ENCODE measurements around the gene CHD9. TPM values are rescaled to one million over a fixed set of nuclear protein-coding genes. Genes with fewer than 3 reads are reported as not detected.

CHD9 gene
- total RNA-seq, 2 donors from 2014 or later, result 38.1 to 58.7 TPM

GRCh38 chr16:53132406-53132805, 77.6 kb downstream of the CHD9 start:
- H3K27ac ChIP-seq, result peak overlapping the region in 1 of 4 donors; percentile 97
- no peak for TF ChIP-seq POLR2A (IDR thresholded peaks at IDR 0.05)
- TF ChIP-seq CTCF (IDR thresholded peaks at IDR 0.05), result no peak
- H3K9me3 ChIP-seq, result no peaks in the 10 kb centered on the region
- H3K4me1 ChIP-seq, result peaks cover 24% of the 10 kb centered on the region
- H3K4me3 ChIP-seq, result no peak overlapping the region
- ATAC-seq, result no peak
- no peaks in the 10 kb centered on the region for H3K36me3 ChIP-seq (replicated peaks in 1 of 2; ENCODE audit: insufficient read depth in 1 of 2, low read depth in 2 of 2)
- H3K27me3 ChIP-seq, result no peaks in the 10 kb centered on the region
- no peak for DNase-seq
- intact Hi-C loops (cut with DNase I), result no loop called here
- WGBS, 2 donors, result 61 to 63% methylated on average over 6 of the region's 6 CpGs

GRCh38 chr16:53135329-53135728, 80.5 kb downstream of the CHD9 start:
- Histone ChIP-seq H3K4me1 (peaks cover 15% of the 10 kb centered on the region), H3K4me3 (no peak overlapping the region), H3K9me3 (no peaks in the 10 kb centered on the region), H3K27ac (no peak overlapping the region), H3K27me3 (no peaks in the 10 kb centered on the region), H3K36me3 (replicated peaks in 1 of 2; ENCODE audit: insufficient read depth in 1 of 2, low read depth in 2 of 2) (no peaks in the 10 kb centered on the region)
- WGBS, 2 donors, result 90 to 92% methylated on average over 2 of the region's 2 CpGs
- intact Hi-C loops (cut with DNase I), result no loop called here
- no peak for ATAC-seq
- no peak for DNase-seq
- TF ChIP-seq CTCF (IDR thresholded peaks at IDR 0.05) (no peak), POLR2A (IDR thresholded peaks at IDR 0.05) (no peak)

DNA sequence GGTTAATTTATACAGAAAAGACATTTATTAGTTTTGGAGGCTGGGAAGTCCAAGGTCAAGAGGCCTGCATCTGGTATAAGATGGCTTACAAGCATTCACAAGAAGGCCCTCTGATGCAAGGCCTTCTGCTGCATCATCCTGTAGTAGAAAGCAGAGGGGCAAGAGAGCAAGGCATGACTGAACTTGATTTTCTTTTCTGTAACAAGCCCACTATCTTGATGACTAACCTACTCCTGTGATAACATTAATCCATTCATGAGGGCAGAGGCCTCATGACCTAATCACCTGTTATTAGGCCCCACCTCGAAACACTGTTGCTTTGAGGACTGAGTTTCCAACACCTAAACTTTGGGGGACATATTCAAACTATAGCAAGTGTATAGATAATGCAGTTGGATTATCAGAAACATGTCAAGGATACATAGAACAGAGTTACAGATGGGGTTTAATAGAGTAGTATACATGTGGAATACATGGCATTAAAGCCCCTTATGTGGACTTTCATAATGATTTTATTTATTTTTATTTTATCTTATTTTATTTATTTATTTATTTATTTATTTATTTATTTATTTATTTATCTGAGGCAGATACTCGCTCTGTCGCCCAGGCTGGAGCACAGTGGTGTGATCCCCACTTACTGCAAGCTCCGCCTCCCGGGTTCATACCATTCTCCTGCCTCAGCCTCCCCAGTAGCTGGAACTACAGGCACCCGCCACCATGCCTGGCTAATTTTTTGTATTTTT, 88.2 kb downstream of the CHD9 start:
- WGBS, 2 donors, result 92 to 98% methylated on average over 6 of the region's 6 CpGs
- Histone ChIP-seq H3K27ac (no peak overlapping the region), H3K9me3 (no peaks in the 10 kb centered on the region), H3K27me3 (no peaks in the 10 kb centered on the region), H3K4me3 (no peak overlapping the region), H3K4me1 (no peaks in the 10 kb centered on the region), H3K36me3 (replicated peaks in 1 of 2; ENCODE audit: insufficient read depth in 1 of 2, low read depth in 2 of 2) (no peaks in the 10 kb centered on the region)
- DNase-seq (no peak), ATAC-seq (no peak)
- TF ChIP-seq CTCF (IDR thresholded peaks at IDR 0.05), result no peak
- TF ChIP-seq POLR2A (IDR thresholded peaks at IDR 0.05), result no peak
- intact Hi-C loops (cut with DNase I), result no loop called here

GRCh38 chr16:53147500-53148065, 92.8 kb downstream of the CHD9 start:
- intact Hi-C loops (cut with DNase I), result no loop called here
- Histone ChIP-seq H3K36me3 (replicated peaks in 1 of 2; ENCODE audit: insufficient read depth in 1 of 2, low read depth in 2 of 2) (no peaks in the 10 kb centered on the region), H3K9me3 (no peaks in the 10 kb centered on the region), H3K4me3 (no peak overlapping the region), H3K27me3 (no peaks in the 10 kb centered on the region), H3K4me1 (peaks cover 10% of the 10 kb centered on the region), H3K27ac (no peak overlapping the region)
- ATAC-seq, result no peak
- TF ChIP-seq CTCF (IDR thresholded peaks at IDR 0.05) (no peak), POLR2A (IDR thresholded peaks at IDR 0.05) (no peak)
- DNase-seq, result no peak
- WGBS, 2 donors, result 86 to 96% methylated on average over 3 of the region's 3 CpGs

DNA sequence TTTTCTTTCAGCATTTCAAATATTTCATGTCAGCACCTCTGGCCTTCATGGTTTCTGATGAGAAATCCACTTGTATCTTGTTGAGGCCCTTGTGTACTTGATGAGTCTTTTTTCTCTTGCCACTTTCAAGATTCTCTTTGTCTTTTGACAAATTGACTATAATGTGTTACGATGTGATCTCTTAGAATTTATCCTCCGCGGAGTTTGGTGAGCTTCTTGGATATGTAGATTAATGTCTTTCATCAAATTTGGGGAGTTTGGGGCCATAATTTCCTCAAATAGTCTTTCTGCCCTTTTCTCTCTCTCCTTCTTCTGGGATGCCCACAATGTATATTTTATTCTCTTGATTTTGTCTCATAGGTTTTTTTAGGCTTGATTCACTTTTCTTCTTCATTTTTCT, 96.0 kb downstream of the CHD9 start:
- H3K4me3 ChIP-seq, result no peak overlapping the region
- no peaks in the 10 kb centered on the region for H3K9me3 ChIP-seq
- ATAC-seq (no peak), DNase-seq (no peak)
- intact Hi-C loops (cut with DNase I), result no loop called here
- H3K36me3 ChIP-seq (replicated peaks in 1 of 2; ENCODE audit: insufficient read depth in 1 of 2, low read depth in 2 of 2), result no peaks in the 10 kb centered on the region
- no peak overlapping the region for H3K27ac ChIP-seq
- TF ChIP-seq POLR2A (IDR thresholded peaks at IDR 0.05) (no peak), CTCF (IDR thresholded peaks at IDR 0.05) (no peak)
- H3K27me3 ChIP-seq, result no peaks in the 10 kb centered on the region
- H3K4me1 ChIP-seq, result peaks cover 22% of the 10 kb centered on the region
- 96 to 98% methylated on average over 3 of the region's 3 CpGs for WGBS, 2 donors
